Pulmonary artery endothelial cell (primary cell): Measurements from ENCODE around the gene PRR23E. TPM values are rescaled to one million over a fixed set of nuclear protein-coding genes. Genes with fewer than 3 reads are reported as not detected.

Experiments
- DNase-seq: peaks from one replicate; pipeline ENCODE4 v3.0.0-alpha.2; 2011; ENCODE audit warnings: low read depth, low spot score
- total RNA-seq: library from RNA; depleted of rRNA; stranded (reverse); fragments of >200 nt; gene quantifications from 2 replicates; pipeline ENCODE4 v1.2.3, GENCODE V29; 2014

Gene PRR23E
- total RNA-seq, 1 donor from 2014 or later = not detected

- no peak for DNase-seq
Measured at GRCh38 chr3:127207727-127208482, 15.0 kb downstream of the PRR23E start.

- DNase-seq = no peak
Measured at GRCh38 chr3:127208483-127209100, 15.7 kb downstream of the PRR23E start.

GRCh38 chr3:127209155-127209839 is 16.4 kb downstream of the PRR23E start:
- DNase-seq = no peak

DNA sequence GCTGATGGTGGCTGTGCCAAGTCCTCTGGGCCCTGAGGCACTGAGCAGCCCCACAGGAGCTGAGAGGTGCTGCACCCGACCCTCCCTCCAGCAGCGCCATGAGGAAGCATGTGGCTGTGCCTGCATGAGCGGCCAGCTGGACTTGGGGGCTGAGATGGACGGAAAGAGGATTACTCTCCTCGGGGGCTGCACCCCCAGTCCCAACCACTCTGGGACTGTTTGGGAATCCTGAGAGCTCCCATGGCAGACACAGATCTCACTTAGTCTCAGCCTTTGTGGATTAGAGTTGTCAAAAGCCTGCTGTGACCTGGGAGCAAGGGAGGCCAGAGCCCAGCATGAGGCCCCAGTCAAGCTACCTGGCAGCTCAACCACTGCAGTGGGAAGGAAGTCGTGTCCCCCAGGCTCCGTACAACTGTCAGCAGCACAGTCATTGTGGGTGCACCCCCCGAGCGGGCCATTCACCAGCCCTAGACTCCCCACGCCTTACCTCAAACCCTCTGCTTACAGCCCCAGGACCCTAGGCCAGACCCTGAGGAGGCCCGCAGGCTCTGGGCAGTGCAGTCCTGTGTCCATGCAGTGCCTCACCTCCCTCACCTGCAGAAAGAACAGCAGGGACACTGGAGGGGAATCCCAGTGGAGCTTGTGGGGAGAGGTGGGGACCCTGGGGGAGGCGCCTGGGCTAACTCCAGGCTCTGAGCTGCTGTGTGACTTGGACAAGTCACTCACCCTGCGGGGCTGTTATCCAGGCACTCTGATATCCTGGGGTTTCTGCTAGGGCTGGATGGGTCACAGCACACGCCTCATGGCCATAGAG is 17.1 kb downstream of the PRR23E start:
- DNase-seq = no peak

- DNase-seq = no peak
Measured at GRCh38 chr3:127210654-127210943, 17.7 kb downstream of the PRR23E start.

GRCh38 chr3:127211118-127212060 is 18.5 kb downstream of the PRR23E start:
- DNase-seq = no peak

- no peak for DNase-seq
Measured at GRCh38 chr3:127212231-127212630, 19.3 kb downstream of the PRR23E start.

GRCh38 chr3:127212711-127213110 is 19.8 kb downstream of the PRR23E start:
- no peak for DNase-seq

- no peak for DNase-seq
Measured at GRCh38 chr3:127213381-127213918, 20.5 kb downstream of the PRR23E start.

DNA sequence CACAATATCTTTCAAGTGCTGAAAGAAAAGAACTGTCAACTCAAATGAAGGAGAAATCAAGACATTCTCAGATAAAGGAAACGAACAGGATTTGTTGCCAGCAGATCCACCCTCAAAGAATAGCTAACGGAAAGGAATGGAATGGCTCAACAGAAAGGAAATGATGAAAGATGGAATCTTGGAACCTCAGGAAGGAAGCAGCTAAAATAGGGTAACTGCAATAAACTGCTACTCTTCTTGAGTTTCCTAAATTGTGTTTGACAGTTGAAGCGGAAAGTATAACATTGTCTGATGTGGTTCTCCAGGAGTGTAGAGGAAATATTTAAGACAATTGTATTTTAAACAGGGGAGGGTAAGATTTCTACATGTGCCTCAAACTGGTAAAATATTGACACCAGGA is 22.0 kb downstream of the PRR23E start:
- no peak for DNase-seq

DNA sequence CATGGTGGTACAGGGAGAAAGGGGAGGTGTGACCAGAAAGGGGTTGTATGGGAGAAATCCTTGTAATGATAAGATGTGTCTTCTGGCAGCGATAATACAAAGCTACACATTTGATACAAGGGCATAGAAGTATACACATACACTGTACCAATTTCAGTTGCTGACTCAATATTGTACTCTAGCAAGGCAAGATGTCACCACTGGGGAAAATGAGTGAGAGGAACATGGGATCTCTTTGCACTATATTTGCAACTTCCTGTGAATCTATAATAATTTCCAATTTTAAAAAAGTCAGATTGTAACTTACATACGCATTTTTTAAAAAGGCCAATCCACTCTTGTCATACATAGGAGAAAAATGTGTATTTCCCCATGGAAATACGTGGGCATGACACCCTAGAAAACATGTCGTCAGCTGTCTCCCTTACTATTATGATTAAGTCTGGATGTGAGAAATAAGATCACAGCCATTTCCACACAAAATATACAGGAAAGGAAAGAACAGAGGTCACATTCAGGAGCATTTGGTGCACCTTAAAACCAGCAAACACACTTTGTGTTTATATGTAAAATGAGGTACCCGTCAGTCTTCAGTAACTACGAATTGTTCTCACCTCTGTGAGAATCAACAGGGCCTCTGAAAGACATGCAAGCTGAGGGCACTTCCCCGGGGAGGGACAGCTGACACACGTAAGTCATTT is 22.9 kb downstream of the PRR23E start:
- DNase-seq = no peak

- DNase-seq = no peak
Measured at GRCh38 chr3:127216415-127217261, 23.7 kb downstream of the PRR23E start.

GRCh38 chr3:127217596-127218453 is 24.9 kb downstream of the PRR23E start:
- no peak for DNase-seq

DNA sequence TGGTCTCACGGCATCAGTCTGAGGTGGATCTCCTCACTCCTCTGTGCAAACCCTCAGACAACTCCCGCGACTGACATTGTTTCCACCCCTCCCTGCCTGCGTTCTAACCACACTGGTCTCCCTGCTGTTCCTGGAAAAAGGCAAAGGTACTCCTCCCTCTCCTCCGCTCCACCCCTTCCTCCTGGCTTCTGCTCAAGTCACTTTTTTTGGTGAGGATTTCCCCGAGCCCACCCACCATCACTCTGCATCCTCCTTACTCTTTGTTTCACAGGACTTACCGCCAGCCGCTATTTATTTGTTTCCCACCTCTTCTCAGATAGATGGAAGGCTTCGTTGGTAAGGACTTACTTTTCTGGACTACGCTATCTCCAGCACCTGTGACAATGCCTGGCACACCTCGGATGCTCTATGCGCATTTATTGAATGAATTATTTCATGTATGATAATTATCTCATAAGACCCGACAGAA is 25.6 kb downstream of the PRR23E start:
- DNase-seq = no peak

DNA sequence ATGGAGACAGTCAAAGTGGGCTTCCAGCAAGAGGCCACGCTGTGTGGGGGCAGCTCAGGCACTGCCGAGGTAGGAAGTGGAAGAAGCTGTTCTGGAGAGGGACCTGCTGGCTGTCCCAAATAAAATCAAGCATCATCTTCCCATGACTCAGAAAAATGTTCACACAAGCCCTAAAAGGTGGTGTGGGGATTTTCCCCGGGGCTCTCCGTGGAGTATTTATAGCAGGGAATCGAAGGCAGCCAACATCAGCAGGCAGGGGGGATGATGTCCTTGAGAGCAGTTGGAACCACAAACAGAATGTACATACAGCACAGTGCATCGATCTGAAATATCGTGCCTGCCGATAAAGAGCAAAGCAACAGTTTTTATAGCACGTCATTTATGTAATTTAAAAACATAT is 27.6 kb downstream of the PRR23E start:
- DNase-seq = no peak

DNA sequence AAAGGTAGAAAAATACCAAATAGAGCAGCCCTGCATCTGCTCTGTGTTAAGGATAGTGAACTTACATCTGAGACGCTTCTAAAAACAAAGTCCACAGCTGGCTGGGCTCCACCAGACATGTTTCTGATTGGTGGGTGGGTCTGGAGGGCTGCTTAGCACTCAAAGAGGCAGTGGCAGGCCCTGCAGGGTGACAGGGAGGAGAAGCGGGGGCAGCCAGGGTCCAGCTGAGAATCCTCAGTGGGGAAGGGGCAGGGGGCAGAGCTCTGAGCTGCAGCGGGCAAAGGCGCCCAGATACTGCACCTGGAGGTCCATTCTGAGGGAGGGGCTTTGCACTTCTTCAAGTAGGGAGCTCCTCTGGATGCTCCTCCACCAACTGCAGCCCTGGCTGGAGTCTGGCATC is 28.1 kb downstream of the PRR23E start:
- DNase-seq = no peak

DNA sequence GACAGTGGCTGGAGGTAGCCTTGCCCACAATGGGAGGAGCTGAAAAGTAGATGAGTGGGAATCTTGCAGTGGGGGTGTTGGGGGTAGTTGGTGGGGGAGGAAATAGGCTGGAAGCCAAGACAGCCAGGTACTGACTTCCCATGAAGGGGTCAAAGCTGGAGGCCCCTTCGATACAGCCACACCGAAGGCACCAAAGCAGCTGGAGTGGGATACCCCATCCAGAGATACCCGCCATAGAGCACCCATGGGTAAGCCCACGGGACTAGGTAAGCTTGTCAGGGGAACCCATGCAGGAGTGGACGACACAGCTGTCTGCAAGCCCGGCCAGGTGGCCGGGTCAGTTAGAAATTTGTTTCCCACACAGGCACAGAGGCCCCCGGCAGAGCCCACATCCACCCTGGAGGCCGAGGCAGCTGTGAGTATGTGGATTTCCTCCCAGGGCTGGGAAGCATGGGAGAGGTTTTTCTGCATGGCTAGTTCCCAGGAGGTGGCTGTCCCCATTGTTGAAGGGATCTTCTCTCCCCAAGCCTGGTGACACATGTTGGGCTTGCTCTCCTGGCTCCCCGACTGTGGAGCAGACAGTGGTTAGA is 28.6 kb downstream of the PRR23E start:
- no peak for DNase-seq

DNA sequence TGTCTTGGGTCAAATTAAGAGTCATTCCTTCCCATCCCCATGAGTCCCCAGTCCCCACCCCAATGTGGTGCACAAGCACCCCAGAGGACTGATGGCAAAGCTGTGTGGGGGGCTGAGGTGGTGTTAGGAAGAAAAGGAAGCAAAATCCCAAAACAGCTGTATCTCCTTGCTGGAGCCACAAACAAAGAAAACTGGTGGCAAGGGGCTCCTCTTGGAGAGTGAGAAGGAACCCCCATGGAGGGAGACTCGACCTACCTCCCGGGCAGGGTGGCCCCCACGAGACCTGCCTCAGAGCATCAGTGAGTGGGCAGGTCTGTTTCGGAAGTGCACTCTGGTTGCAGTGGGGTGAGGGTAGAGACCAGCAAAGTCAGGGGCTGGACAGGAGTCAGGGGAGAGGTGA is 29.2 kb downstream of the PRR23E start:
- DNase-seq = no peak
